SK-N-SH treated with all-trans-retinoic acid at 6 μM for 48 hours (cell line): ENCODE measurements around the gene CTR9.
"Not testable (repeated sequence)": the region's sequence is repeated elsewhere in the genome, so short reads cannot be mapped to it uniquely, and the experiment has no call there.

Source experiments
- ATAC-seq: fragments of 200-7000 bp; cut with Tn5 transposase; 3 replicates; pipeline ENCODE4 v1.9.1; 2020; ENCODE audit warnings: mild to moderate bottlenecking, moderate library complexity
- ARNTL ChIP-seq: fragments of 450-650 bp; formaldehyde crosslinking; IDR thresholded peaks from 2 replicates; pipeline ENCODE4 v1.5.0; 2020; ENCODE audit warnings: low read depth, mild to moderate bottlenecking, moderate library complexity, borderline replicate concordance
- BACH2 ChIP-seq: fragments of 250-450 bp; sonication (Bioruptor Pico); IDR thresholded peaks from 2 replicates; pipeline ENCODE4 v1.9.0; 2021; ENCODE audit warnings: mild to moderate bottlenecking, borderline replicate concordance
- CSDC2 ChIP-seq: fragments of 250-450 bp; sonication (Bioruptor Pico); IDR thresholded peaks from 2 replicates; pipeline ENCODE4 v1.5.0; 2020; ENCODE audit warnings: mild to moderate bottlenecking, moderate library complexity
- ESRRG ChIP-seq: fragments of 250-450 bp; sonication (Bioruptor Pico); IDR thresholded peaks from 2 replicates; pipeline ENCODE4 v1.6.1; 2021; ENCODE audit warnings: mild to moderate bottlenecking
- GLIS3 ChIP-seq: fragments of 250-450 bp; sonication (Bioruptor Pico); IDR thresholded peaks from 2 replicates; pipeline ENCODE4 v1.5.0; 2020; ENCODE audit warnings: mild to moderate bottlenecking, moderate library complexity
- OSR1 ChIP-seq: fragments of 250-450 bp; sonication (Bioruptor Pico); IDR thresholded peaks from 2 replicates; pipeline ENCODE4 v1.8.0; 2022; ENCODE audit warnings: moderate library complexity, mild to moderate bottlenecking, inconsistent platforms
- PPARA ChIP-seq: fragments of 250-450 bp; sonication (Bioruptor Pico); IDR thresholded peaks from 2 replicates; pipeline ENCODE4 v1.5.0; 2020; ENCODE audit warnings: mild to moderate bottlenecking, borderline replicate concordance
- SNAI2 ChIP-seq: fragments of 250-450 bp; sonication (Bioruptor Pico); IDR thresholded peaks from 2 replicates; pipeline ENCODE4 v1.5.0; 2020; ENCODE audit warnings: mild to moderate bottlenecking, moderate library complexity
- TCF4 ChIP-seq: fragments of 250-450 bp; sonication (Bioruptor Pico); IDR thresholded peaks from 2 replicates; pipeline ENCODE4 v1.8.0; 2021; ENCODE audit warnings: mild to moderate bottlenecking, moderate library complexity, borderline replicate concordance
- TOX ChIP-seq: fragments of 250-450 bp; sonication (Bioruptor Pico); IDR thresholded peaks from 2 replicates; pipeline ENCODE4 v1.8.0; 2021; ENCODE audit warnings: mild to moderate bottlenecking, moderate library complexity, borderline replicate concordance
- ZC3H10 ChIP-seq: fragments of 250-450 bp; sonication (Bioruptor Pico); IDR thresholded peaks from 2 replicates; pipeline ENCODE4 v1.5.1; 2021; ENCODE audit warnings: mild to moderate bottlenecking, moderate library complexity
- ZFP30 ChIP-seq: fragments of 450-650 bp; formaldehyde crosslinking; IDR thresholded peaks from 2 replicates; pipeline ENCODE4 v1.5.0; 2022; ENCODE audit warnings: mild to moderate bottlenecking, moderate library complexity
- ZNF70 ChIP-seq: fragments of 450-650 bp; formaldehyde crosslinking; IDR thresholded peaks from 2 replicates; pipeline ENCODE4 v1.5.0; 2020; ENCODE audit warnings: mild to moderate bottlenecking, moderate library complexity
- ZNF8 ChIP-seq: fragments of 450-650 bp; formaldehyde crosslinking; IDR thresholded peaks from 2 replicates; pipeline ENCODE4 v1.5.0; 2020; ENCODE audit warnings: mild to moderate bottlenecking, moderate library complexity
- TF ChIP-seq, protein P1 (sequence below): fragments of 250-450 bp; sonication (Bioruptor Pico); IDR thresholded peaks from 2 replicates; pipeline ENCODE4 v1.5.1; 2020; ENCODE audit warnings: low read depth, mild to moderate bottlenecking, moderate library complexity
- TF ChIP-seq, protein P2 (sequence below): fragments of 250-450 bp; sonication (Bioruptor Pico); IDR thresholded peaks from 2 replicates; pipeline ENCODE4 v1.8.0; 2021; ENCODE audit warnings: low read depth, mild to moderate bottlenecking, moderate library complexity, borderline replicate concordance
- TF ChIP-seq, protein P3 (sequence below): fragments of 250-450 bp; sonication (Bioruptor Pico); IDR thresholded peaks from 2 replicates; pipeline ENCODE4 v1.5.1; 2021; ENCODE audit warnings: mild to moderate bottlenecking, moderate library complexity
- TF ChIP-seq, protein P4 (sequence below): fragments of 250-450 bp; sonication (Bioruptor Pico); IDR thresholded peaks from 2 replicates; pipeline ENCODE4 v1.5.0; 2020; ENCODE audit warnings: mild to moderate bottlenecking, moderate library complexity
- TF ChIP-seq, protein P5 (sequence below): fragments of 250-450 bp; sonication (Bioruptor Pico); IDR thresholded peaks from 2 replicates; pipeline ENCODE4 v1.8.0; 2020; ENCODE audit warnings: mild to moderate bottlenecking, moderate library complexity, borderline replicate concordance

CTR9 gene

DNA sequence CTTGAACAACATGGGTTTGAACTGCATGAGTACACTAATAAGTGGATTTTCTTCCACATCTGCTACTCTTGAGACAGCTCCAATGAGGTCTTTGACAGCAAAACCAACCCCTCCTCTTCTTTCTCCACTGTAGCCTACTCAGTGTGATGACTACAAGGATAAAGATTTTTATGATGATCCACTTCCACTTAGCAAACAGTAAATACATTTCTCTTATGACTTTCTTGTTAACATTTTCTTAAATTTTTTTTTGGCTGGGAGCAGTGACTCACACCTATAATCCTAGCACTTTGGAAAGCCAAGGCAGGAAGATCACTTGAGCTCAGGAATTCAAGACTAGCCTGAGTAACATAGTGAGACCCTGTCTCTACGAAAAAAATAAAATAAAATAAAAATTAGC is 67.5 kb downstream of the CTR9 start:
- peak; percentile 82 for ATAC-seq
- TF ChIP-seq ZC3H10, result no peak
- no peak for TF ChIP-seq ZFP30 (CRISPR knock-in tag)
- TF ChIP-seq GLIS3 (CRISPR knock-in tag), result no peak
- TF ChIP-seq, protein P1, sequence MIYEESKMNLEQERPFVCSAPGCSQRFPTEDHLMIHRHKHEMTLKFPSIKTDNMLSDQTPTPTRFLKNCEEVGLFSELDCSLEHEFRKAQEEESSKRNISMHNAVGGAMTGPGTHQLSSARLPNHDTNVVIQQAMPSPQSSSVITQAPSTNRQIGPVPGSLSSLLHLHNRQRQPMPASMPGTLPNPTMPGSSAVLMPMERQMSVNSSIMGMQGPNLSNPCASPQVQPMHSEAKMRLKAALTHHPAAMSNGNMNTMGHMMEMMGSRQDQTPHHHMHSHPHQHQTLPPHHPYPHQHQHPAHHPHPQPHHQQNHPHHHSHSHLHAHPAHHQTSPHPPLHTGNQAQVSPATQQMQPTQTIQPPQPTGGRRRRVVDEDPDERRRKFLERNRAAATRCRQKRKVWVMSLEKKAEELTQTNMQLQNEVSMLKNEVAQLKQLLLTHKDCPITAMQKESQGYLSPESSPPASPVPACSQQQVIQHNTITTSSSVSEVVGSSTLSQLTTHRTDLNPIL (CRISPR knock-in tag), result no peak
- TF ChIP-seq, protein P2, sequence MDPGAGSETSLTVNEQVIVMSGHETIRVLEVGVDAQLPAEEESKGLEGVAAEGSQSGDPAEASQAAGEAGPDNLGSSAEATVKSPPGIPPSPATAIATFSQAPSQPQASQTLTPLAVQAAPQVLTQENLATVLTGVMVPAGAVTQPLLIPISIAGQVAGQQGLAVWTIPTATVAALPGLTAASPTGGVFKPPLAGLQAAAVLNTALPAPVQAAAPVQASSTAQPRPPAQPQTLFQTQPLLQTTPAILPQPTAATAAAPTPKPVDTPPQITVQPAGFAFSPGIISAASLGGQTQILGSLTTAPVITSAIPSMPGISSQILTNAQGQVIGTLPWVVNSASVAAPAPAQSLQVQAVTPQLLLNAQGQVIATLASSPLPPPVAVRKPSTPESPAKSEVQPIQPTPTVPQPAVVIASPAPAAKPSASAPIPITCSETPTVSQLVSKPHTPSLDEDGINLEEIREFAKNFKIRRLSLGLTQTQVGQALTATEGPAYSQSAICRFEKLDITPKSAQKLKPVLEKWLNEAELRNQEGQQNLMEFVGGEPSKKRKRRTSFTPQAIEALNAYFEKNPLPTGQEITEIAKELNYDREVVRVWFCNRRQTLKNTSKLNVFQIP (CRISPR knock-in tag), result no peak
- TF ChIP-seq, protein P3, sequence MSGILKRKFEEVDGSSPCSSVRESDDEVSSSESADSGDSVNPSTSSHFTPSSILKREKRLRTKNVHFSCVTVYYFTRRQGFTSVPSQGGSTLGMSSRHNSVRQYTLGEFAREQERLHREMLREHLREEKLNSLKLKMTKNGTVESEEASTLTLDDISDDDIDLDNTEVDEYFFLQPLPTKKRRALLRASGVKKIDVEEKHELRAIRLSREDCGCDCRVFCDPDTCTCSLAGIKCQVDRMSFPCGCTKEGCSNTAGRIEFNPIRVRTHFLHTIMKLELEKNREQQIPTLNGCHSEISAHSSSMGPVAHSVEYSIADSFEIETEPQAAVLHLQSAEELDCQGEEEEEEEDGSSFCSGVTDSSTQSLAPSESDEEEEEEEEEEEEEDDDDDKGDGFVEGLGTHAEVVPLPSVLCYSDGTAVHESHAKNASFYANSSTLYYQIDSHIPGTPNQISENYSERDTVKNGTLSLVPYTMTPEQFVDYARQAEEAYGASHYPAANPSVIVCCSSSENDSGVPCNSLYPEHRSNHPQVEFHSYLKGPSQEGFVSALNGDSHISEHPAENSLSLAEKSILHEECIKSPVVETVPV (CRISPR knock-in tag), result no peak
- TF ChIP-seq OSR1 (CRISPR knock-in tag), result no peak
- TF ChIP-seq CSDC2 (CRISPR knock-in tag), result no peak
- no peak for TF ChIP-seq ARNTL (CRISPR knock-in tag)
- TF ChIP-seq, protein P4, sequence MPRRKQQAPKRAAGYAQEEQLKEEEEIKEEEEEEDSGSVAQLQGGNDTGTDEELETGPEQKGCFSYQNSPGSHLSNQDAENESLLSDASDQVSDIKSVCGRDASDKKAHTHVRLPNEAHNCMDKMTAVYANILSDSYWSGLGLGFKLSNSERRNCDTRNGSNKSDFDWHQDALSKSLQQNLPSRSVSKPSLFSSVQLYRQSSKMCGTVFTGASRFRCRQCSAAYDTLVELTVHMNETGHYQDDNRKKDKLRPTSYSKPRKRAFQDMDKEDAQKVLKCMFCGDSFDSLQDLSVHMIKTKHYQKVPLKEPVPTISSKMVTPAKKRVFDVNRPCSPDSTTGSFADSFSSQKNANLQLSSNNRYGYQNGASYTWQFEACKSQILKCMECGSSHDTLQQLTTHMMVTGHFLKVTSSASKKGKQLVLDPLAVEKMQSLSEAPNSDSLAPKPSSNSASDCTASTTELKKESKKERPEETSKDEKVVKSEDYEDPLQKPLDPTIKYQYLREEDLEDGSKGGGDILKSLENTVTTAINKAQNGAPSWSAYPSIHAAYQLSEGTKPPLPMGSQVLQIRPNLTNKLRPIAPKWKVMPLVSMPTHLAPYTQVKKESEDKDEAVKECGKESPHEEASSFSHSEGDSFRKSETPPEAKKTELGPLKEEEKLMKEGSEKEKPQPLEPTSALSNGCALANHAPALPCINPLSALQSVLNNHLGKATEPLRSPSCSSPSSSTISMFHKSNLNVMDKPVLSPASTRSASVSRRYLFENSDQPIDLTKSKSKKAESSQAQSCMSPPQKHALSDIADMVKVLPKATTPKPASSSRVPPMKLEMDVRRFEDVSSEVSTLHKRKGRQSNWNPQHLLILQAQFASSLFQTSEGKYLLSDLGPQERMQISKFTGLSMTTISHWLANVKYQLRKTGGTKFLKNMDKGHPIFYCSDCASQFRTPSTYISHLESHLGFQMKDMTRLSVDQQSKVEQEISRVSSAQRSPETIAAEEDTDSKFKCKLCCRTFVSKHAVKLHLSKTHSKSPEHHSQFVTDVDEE, result no peak
- no peak for TF ChIP-seq ZNF70 (CRISPR knock-in tag)
- TF ChIP-seq SNAI2, result no peak
- no peak for TF ChIP-seq ZNF8 (CRISPR knock-in tag)
- no peak for TF ChIP-seq TOX (CRISPR knock-in tag)
- TF ChIP-seq PPARA, result no peak
- TF ChIP-seq, protein P5, sequence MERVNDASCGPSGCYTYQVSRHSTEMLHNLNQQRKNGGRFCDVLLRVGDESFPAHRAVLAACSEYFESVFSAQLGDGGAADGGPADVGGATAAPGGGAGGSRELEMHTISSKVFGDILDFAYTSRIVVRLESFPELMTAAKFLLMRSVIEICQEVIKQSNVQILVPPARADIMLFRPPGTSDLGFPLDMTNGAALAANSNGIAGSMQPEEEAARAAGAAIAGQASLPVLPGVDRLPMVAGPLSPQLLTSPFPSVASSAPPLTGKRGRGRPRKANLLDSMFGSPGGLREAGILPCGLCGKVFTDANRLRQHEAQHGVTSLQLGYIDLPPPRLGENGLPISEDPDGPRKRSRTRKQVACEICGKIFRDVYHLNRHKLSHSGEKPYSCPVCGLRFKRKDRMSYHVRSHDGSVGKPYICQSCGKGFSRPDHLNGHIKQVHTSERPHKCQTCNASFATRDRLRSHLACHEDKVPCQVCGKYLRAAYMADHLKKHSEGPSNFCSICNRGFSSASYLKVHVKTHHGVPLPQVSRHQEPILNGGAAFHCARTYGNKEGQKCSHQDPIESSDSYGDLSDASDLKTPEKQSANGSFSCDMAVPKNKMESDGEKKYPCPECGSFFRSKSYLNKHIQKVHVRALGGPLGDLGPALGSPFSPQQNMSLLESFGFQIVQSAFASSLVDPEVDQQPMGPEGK, result no peak
- no peak for TF ChIP-seq TCF4 (CRISPR knock-in tag)
- no peak for TF ChIP-seq BACH2 (CRISPR knock-in tag)
- TF ChIP-seq ESRRG (CRISPR knock-in tag), result no peak

DNA sequence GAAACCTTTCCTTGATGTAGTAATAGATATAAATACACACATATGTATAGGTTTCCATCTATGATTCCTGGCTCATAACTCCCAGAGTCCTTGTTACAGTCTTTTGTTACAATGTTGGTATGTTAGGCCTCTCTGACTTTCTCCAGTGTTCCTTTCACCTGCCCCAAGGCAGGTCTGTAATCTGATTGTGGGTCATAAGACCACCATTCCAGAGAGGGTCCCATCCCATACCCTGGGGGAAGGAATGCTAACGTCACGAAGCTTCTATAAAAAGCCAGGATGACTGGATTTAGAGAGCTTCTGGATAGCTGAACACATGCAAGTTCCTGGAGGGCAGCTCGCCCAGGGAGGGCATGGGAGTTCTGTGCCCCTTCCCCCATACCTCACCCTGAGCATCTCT is 71.4 kb downstream of the CTR9 start:
- ATAC-seq, result not testable (repeated sequence)

DNA sequence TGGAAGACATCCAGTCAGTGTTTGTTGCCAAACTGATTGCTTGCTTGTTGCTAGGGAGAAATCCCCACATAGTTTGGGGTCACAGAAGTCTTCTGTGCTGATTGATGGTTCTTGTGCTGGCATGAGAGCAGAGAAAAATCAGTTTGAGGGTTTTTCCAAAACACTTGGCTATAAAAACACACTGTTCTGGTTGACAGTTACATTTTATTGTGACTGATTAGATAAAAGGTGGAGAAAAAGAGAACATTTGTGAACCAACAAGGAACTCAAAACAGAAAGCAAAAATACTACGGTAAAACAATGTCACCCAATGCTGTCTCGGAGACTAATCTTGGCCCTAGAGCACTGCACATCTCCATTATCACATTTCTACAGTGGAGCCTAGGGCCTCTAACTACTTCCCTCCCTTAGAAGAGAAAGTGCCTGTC is 72.1 kb downstream of the CTR9 start:
- ATAC-seq, result no peak
- TF ChIP-seq, protein P4, result no peak
- no peak for TF ChIP-seq PPARA
- no peak for TF ChIP-seq ZNF8 (CRISPR knock-in tag)
- TF ChIP-seq GLIS3 (CRISPR knock-in tag), result no peak
- no peak for TF ChIP-seq ZC3H10
- TF ChIP-seq, protein P2 (CRISPR knock-in tag), result no peak
